MM.1S (cell line): ENCODE measurements around the gene CRYBG3.

ENCODE experiments used
- DNase-seq: peaks from one replicate; pipeline ENCODE4 v3.0.0-alpha.2; 2015
- H2AFZ ChIP-seq: fragments of 300-600 bp; sonication (generic); 2 replicates; pipeline ENCODE4 v1.6.0; 2016; ENCODE audit warnings: antibody characterized with exemption, low read length
- H3F3A ChIP-seq: fragments of 300-600 bp; sonication (generic); 2 replicates; pipeline ENCODE4 v1.6.1; 2016; ENCODE audit warnings: mild to moderate bottlenecking, antibody characterized with exemption, low read length, moderate library complexity, mixed read lengths; ENCODE audit not compliant: insufficient read depth
- H3K27ac ChIP-seq: fragments of 300-600 bp; sonication (generic); 2 replicates; pipeline ENCODE4 v1.5.1; 2016; ENCODE audit warnings: mild to moderate bottlenecking, low read length
- H3K27me3 ChIP-seq: fragments of 300-600 bp; sonication (generic); replicated peaks from 2 replicates; pipeline ENCODE4 v1.6.0; 2016; ENCODE audit warnings: low read length; ENCODE audit not compliant: insufficient read depth
- H3K36me3 ChIP-seq: fragments of 300-600 bp; sonication (generic); replicated peaks from 2 replicates; pipeline ENCODE4 v1.6.1; 2016; ENCODE audit warnings: mild to moderate bottlenecking, low read length, mixed read lengths; ENCODE audit not compliant: insufficient read depth
- H3K4me1 ChIP-seq: fragments of 300-600 bp; sonication (generic); 2 replicates; pipeline ENCODE4 v1.6.1; 2016; ENCODE audit warnings: low read length, mixed read lengths
- H3K4me2 ChIP-seq: fragments of 300-600 bp; sonication (generic); 2 replicates; pipeline ENCODE4 v1.6.0; 2016; ENCODE audit warnings: low read depth, low read length
- H3K4me3 ChIP-seq: fragments of 300-600 bp; sonication (generic); 2 replicates; pipeline ENCODE4 v1.5.1; 2016; ENCODE audit warnings: low read length, mixed read lengths
- H3K79me2 ChIP-seq: fragments of 300-600 bp; sonication (generic); 2 replicates; pipeline ENCODE4 v1.6.1; 2016; ENCODE audit warnings: mixed run types, low read length, mixed read lengths
- H3K9ac ChIP-seq: fragments of 300-600 bp; sonication (generic); 2 replicates; pipeline ENCODE4 v1.6.1; 2016; ENCODE audit warnings: low read length, mixed read lengths
- H3K9me2 ChIP-seq: fragments of 300-600 bp; sonication (generic); replicated peaks from 2 replicates; pipeline ENCODE4 v1.6.1; 2016; ENCODE audit warnings: mild to moderate bottlenecking, low read length, mixed read lengths; ENCODE audit not compliant: insufficient read depth
- H3K9me3 ChIP-seq: fragments of 300-600 bp; sonication (generic); replicated peaks from 2 replicates; pipeline ENCODE4 v1.6.1; 2016; ENCODE audit warnings: mild to moderate bottlenecking, low read length, mixed read lengths; ENCODE audit not compliant: insufficient read depth
- H4K20me1 ChIP-seq: fragments of 300-600 bp; sonication (generic); 2 replicates; pipeline ENCODE4 v1.6.1; 2016; ENCODE audit warnings: mild to moderate bottlenecking, low read length, moderate library complexity, mixed read lengths; ENCODE audit not compliant: insufficient read depth
- EZH2 ChIP-seq: fragments of 300-600 bp; sonication (generic); optimal IDR thresholded peaks from 2 replicates; pipeline ENCODE3; 2017; ENCODE audit warnings: low read depth, mild to moderate bottlenecking, antibody characterized with exemption, low read length, mixed read lengths
- EZH2phosphoT487 ChIP-seq: fragments of 300-600 bp; sonication (generic); IDR thresholded peaks from 2 replicates; pipeline ENCODE4 v1.6.1; 2018; ENCODE audit warnings: antibody characterized with exemption, low read length
- TF ChIP-seq, protein P1 (sequence below): fragments of 300-600 bp; sonication (generic); IDR thresholded peaks from 2 replicates; pipeline ENCODE4 v1.5.1; 2016; ENCODE audit warnings: antibody characterized with exemption, low read length, mixed read lengths

The CRYBG3 gene

DNA sequence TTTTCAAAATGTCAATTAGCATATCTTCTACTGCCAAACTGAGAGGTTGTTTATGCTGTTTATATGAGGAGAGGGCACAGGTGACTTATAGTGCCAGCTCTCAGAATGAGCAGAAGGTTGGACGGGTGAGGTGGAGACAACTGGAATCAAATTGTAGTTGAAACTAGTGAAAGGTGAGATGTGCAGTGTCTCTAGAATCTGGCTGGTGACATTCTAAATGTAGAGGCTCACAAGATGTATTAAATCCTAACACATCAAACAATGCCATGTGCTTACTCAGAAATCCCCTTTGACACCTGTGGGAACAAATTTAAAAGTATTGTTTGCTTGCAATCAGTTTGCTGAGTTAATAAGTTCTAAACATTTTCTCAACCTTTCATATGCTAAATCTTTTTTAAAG is 40.8 kb downstream of the CRYBG3 start:
- no peaks in the 10 kb centered on the region for H4K20me1 ChIP-seq
- H2AFZ ChIP-seq = no peak overlapping the region
- no peak overlapping the region for H3K4me2 ChIP-seq
- H3K36me3 ChIP-seq = no peaks in the 10 kb centered on the region
- peaks cover 4% of the 10 kb centered on the region; the same call in 1 of the 2 replicates for H3K79me2 ChIP-seq
- no peaks in the 10 kb centered on the region for H3K4me1 ChIP-seq
- no peaks in the 10 kb centered on the region for H3K9me2 ChIP-seq
- H3F3A ChIP-seq = no peaks in the 10 kb centered on the region
- TF ChIP-seq EZH2phosphoT487 = no peak
- TF ChIP-seq EZH2 = no peak
- TF ChIP-seq, protein P1, sequence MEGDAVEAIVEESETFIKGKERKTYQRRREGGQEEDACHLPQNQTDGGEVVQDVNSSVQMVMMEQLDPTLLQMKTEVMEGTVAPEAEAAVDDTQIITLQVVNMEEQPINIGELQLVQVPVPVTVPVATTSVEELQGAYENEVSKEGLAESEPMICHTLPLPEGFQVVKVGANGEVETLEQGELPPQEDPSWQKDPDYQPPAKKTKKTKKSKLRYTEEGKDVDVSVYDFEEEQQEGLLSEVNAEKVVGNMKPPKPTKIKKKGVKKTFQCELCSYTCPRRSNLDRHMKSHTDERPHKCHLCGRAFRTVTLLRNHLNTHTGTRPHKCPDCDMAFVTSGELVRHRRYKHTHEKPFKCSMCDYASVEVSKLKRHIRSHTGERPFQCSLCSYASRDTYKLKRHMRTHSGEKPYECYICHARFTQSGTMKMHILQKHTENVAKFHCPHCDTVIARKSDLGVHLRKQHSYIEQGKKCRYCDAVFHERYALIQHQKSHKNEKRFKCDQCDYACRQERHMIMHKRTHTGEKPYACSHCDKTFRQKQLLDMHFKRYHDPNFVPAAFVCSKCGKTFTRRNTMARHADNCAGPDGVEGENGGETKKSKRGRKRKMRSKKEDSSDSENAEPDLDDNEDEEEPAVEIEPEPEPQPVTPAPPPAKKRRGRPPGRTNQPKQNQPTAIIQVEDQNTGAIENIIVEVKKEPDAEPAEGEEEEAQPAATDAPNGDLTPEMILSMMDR = no peak
- H3K27me3 ChIP-seq = no peaks in the 10 kb centered on the region
- no peak for DNase-seq
- H3K4me3 ChIP-seq = no peak overlapping the region
- no peak overlapping the region for H3K27ac ChIP-seq
- H3K9me3 ChIP-seq = no peaks in the 10 kb centered on the region
- no peak overlapping the region for H3K9ac ChIP-seq

DNA sequence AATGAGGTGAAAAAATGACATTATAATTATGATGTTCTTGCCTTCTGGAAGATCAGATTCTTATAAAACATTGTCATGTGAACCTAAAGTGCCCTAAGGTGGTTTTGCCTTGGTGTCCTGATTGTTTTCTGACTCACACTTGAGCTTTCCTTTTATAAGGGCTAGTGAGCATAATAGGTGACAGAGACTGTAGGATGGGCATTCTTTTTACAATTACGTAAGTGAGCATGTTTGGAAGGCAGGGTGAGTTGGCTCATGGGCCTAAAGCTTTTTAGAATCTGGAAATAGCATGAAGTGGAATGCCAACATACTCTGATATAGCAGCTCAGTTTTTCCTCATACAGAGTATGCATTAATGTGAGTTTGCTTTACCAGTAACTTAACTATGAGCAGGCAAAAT is 41.2 kb downstream of the CRYBG3 start:
- no peaks in the 10 kb centered on the region for H3K9me3 ChIP-seq
- no peak overlapping the region for H3K4me2 ChIP-seq
- H3K36me3 ChIP-seq = no peaks in the 10 kb centered on the region
- no peak overlapping the region for H3K27ac ChIP-seq
- no peaks in the 10 kb centered on the region for H3K9me2 ChIP-seq
- H3K27me3 ChIP-seq = no peaks in the 10 kb centered on the region
- TF ChIP-seq, protein P1 = no peak
- TF ChIP-seq EZH2 = no peak
- TF ChIP-seq EZH2phosphoT487 = no peak
- H3K9ac ChIP-seq = no peak overlapping the region
- H3F3A ChIP-seq = no peaks in the 10 kb centered on the region
- peaks cover 3% of the 10 kb centered on the region; the same call in 1 of the 2 replicates for H3K79me2 ChIP-seq
- no peak for DNase-seq
- H4K20me1 ChIP-seq = no peaks in the 10 kb centered on the region
- H2AFZ ChIP-seq = no peak overlapping the region
- H3K4me3 ChIP-seq = no peak overlapping the region
- no peaks in the 10 kb centered on the region for H3K4me1 ChIP-seq

DNA sequence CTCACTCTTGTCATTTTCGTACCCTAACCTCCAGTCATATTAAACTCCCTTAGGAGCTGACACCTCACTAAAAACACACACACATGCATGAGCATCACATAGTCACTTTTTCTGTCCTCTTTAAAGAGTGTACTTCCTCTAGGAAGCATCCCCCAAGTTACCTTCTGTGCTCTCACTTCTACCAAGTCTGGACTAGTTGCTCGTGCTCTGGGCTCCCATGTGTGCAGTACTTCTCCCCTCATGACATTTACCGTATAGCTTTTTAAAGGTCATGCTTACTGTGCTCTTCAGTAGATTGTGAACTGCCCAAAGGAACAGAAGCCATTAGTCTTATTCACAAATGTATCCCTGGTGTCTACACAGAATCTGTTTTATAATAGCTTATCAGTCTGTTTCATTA is 42.0 kb downstream of the CRYBG3 start:
- no peaks in the 10 kb centered on the region for H3K36me3 ChIP-seq
- no peaks in the 10 kb centered on the region for H3K27me3 ChIP-seq

More for the DNA sequence above, 42.0 kb downstream of the CRYBG3 start:
- Histone ChIP-seq H3K4me2 (no peak overlapping the region), H3K27ac (no peak overlapping the region), H2AFZ (no peak overlapping the region), H3F3A (no peaks in the 10 kb centered on the region), H3K9me3 (no peaks in the 10 kb centered on the region), H3K79me2 (peaks cover 2% of the 10 kb centered on the region; the same call in 1 of the 2 replicates), H3K4me3 (no peak overlapping the region), H3K9me2 (no peaks in the 10 kb centered on the region), H4K20me1 (no peaks in the 10 kb centered on the region), H3K9ac (no peak overlapping the region), H3K4me1 (no peaks in the 10 kb centered on the region)
- TF ChIP-seq EZH2phosphoT487 = no peak
- TF ChIP-seq, protein P1 = no peak
- TF ChIP-seq EZH2 = no peak
- DNase-seq = no peak
